Colonic mucosa (tissue), 4 donors: ENCODE measurements around the gene GLB1L2. TPM values are rescaled to one million over a fixed set of nuclear protein-coding genes. Genes with fewer than 3 reads are reported as not detected.

ENCODE experiments used
- DNase-seq: peaks from one replicate; pipeline ENCODE4 v3.0.0-alpha.2; 2020
- H3K27ac ChIP-seq: fragments of 200-600 bp; one replicate; pipeline ENCODE4 v1.8.0; 2021
- H3K27me3 ChIP-seq: fragments of 200-600 bp; one replicate; pipeline ENCODE4 v1.8.0; 2021
- H3K36me3 ChIP-seq: fragments of 200-600 bp; one replicate; pipeline ENCODE4 v1.8.0; 2021
- H3K4me1 ChIP-seq: fragments of 200-600 bp; one replicate; pipeline ENCODE4 v1.8.0; 2021; ENCODE audit warnings: mild to moderate bottlenecking
- H3K4me3 ChIP-seq: fragments of 200-600 bp; one replicate; pipeline ENCODE4 v1.8.0; 2021
- H3K9ac ChIP-seq, 2 donors: one replicate each; pipeline ENCODE4 v1.7.0; 2013; ENCODE audit warnings: control low read depth in 2 of 2, low read depth in 2 of 2, low read length in 2 of 2
- H3K9me3 ChIP-seq: fragments of 200-600 bp; one replicate; pipeline ENCODE4 v1.8.0; 2021
- intact Hi-C: fragments of 100-400 bp; cut with DNase I; formaldehyde crosslinking; loops from one replicate; pipeline ENCODE4 v1.14.1; 2022
- total RNA-seq, 2 donors: library from RNA; stranded (reverse); fragmentation: NEBNext Ultra II Directional in 1 of 2; extraction: Animal tissue kit (Norgen Biotek cat#: 25700) in 1 of 2; gene quantifications; one replicate each; pipeline ENCODE4 v1.2.1, GENCODE V29; 2021
- TF ChIP-seq, protein P1 (sequence below): fragments of 200-600 bp; IDR thresholded peaks from one replicate; pipeline ENCODE4 v1.8.0; 2022; ENCODE audit warnings: antibody characterized with exemption, mild to moderate bottlenecking
- donor health status: healthy.
- donor health status: DM: no; HTN: no; CAD: no.
- donor health status: DM: no; HTN: no; CAD: no.

The GLB1L2 gene
- total RNA-seq, 2 donors from 2014 or later = 27.2 to 31.3 TPM

DNA sequence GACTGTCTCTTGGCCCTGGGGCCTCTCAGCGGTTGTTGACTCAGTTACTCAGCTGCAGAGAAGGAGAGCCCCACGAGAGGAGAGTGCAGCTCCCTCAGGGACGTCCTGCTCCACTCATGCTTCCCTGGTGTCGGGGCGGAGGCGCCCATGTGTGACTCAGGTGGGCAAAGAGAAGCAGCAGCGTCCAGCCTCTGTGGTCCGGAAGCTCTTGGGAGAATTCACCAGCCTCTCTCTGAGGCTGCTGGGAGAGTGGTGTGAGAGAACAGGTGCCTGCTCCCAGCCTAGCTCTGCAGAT, 25.7 kb downstream of the GLB1L2 start:
- DNase-seq = no peak
- TF ChIP-seq, protein P1, sequence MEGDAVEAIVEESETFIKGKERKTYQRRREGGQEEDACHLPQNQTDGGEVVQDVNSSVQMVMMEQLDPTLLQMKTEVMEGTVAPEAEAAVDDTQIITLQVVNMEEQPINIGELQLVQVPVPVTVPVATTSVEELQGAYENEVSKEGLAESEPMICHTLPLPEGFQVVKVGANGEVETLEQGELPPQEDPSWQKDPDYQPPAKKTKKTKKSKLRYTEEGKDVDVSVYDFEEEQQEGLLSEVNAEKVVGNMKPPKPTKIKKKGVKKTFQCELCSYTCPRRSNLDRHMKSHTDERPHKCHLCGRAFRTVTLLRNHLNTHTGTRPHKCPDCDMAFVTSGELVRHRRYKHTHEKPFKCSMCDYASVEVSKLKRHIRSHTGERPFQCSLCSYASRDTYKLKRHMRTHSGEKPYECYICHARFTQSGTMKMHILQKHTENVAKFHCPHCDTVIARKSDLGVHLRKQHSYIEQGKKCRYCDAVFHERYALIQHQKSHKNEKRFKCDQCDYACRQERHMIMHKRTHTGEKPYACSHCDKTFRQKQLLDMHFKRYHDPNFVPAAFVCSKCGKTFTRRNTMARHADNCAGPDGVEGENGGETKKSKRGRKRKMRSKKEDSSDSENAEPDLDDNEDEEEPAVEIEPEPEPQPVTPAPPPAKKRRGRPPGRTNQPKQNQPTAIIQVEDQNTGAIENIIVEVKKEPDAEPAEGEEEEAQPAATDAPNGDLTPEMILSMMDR = no peak
- Histone ChIP-seq H3K4me3 (no peak overlapping the region), H3K9ac (no peak overlapping the region), H3K9me3 (no peaks in the 10 kb centered on the region), H3K27ac (no peak overlapping the region), H3K36me3 (no peaks in the 10 kb centered on the region), H3K4me1 (no peaks in the 10 kb centered on the region), H3K27me3 (no peaks in the 10 kb centered on the region)
- intact Hi-C loops = no loop called here

DNA sequence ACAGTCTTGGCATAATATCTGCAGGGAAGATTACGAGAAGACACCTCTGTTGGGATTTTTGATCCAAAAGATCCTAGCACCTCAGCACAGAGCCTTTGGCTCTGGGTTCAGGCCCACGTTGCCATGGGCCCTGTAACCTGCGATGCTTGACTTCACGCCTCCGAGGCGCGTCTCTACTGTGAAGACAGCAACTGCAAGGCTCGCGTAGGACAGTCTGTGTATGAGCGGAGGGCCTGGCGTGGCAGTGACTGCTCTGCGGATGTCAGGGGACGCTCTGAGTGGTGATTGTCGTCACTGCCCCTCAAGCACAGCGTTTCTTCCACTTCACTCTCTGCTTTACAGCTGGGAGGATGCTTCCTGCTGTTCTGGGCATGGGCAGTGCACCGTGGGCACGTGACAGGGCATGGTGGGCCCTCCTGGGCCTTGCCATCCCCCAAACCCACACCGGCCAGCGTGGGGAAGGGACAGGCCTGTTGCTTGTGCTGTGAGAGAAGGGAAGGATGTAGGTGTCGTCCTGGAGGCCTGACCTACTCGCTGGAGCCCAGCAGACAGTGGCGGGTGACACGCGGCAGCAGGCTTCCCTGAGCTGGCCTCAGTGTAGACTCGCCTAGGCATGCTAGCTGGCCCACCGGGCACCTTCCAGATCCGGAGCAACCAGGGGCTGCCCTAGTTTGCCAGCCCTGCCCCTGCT, 26.5 kb downstream of the GLB1L2 start:
- Histone ChIP-seq H3K4me1 (no peaks in the 10 kb centered on the region), H3K9me3 (no peaks in the 10 kb centered on the region), H3K27ac (no peak overlapping the region), H3K4me3 (no peak overlapping the region), H3K27me3 (no peaks in the 10 kb centered on the region), H3K9ac (no peak overlapping the region), H3K36me3 (no peaks in the 10 kb centered on the region)
- TF ChIP-seq, protein P1 = no peak
- intact Hi-C loops = no loop called here
- no peak for DNase-seq

DNA sequence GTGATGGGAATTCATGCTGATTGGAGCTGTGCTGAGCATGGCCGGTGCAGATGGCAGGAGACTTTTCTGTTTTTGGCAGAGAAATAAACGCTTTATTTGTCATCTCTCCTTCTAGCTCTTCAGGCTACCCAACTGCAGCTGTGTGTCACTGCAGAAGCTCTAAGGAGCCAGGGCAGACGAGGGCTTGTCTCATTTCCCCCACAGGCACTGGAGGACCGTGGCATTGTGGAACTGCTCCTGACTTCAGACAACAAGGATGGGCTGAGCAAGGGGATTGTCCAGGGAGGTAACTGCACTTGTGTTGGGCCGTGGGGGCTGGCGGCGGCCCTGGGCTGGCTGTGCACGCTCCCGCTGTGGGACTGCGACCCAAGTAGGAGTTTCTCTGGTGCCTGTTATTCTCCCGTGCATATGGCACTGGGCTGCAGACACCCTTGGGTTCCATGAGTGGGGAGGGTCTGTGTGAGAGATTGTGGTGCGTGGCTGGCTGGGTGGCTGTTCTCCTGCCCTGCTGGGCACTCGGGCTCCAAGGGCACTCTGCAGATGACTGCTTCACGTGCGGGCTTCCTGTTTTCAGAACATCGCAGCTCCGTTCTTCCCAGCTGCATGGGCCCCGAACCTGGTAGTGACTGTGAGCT, 27.2 kb downstream of the GLB1L2 start:
- TF ChIP-seq, protein P1 = no peak
- intact Hi-C loops = no loop called here
- Histone ChIP-seq H3K4me3 (no peak overlapping the region), H3K27me3 (no peaks in the 10 kb centered on the region), H3K27ac (no peak overlapping the region), H3K9ac (no peak overlapping the region), H3K4me1 (no peaks in the 10 kb centered on the region), H3K9me3 (no peaks in the 10 kb centered on the region), H3K36me3 (no peaks in the 10 kb centered on the region)
- DNase-seq = no peak

DNA sequence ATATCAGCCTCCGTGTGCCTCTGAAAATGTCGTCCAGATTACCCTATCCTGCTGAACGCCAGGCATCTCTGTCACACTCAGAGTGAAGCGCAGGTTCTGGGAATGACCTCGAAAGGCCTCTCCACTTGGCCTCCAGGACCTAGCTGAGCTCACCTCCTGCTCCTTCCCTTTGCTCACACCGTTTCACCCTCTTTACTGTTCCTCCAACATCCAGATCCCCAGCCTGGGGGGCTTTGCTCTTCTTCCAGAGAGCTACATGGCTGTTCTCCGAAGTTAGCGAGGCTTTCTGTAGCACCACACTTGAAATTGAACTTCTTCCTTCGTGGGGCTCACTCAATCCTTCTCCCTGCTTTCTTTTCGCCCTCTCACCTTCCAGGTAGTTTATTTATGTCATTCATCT, 27.9 kb downstream of the GLB1L2 start:
- H3K9me3 ChIP-seq = no peaks in the 10 kb centered on the region
- H3K4me1 ChIP-seq = no peaks in the 10 kb centered on the region
- no peaks in the 10 kb centered on the region for H3K36me3 ChIP-seq
- DNase-seq = no peak
- no peak overlapping the region for H3K4me3 ChIP-seq
- intact Hi-C loops = loop anchor here (10.0 kb wide), 2 partner anchors 225 to 365 kb away; no protein-coding TSS in a partner anchor
- no peak overlapping the region for H3K27ac ChIP-seq
- H3K27me3 ChIP-seq = no peaks in the 10 kb centered on the region
- TF ChIP-seq, protein P1 = no peak
- no peak overlapping the region for H3K9ac ChIP-seq

DNA sequence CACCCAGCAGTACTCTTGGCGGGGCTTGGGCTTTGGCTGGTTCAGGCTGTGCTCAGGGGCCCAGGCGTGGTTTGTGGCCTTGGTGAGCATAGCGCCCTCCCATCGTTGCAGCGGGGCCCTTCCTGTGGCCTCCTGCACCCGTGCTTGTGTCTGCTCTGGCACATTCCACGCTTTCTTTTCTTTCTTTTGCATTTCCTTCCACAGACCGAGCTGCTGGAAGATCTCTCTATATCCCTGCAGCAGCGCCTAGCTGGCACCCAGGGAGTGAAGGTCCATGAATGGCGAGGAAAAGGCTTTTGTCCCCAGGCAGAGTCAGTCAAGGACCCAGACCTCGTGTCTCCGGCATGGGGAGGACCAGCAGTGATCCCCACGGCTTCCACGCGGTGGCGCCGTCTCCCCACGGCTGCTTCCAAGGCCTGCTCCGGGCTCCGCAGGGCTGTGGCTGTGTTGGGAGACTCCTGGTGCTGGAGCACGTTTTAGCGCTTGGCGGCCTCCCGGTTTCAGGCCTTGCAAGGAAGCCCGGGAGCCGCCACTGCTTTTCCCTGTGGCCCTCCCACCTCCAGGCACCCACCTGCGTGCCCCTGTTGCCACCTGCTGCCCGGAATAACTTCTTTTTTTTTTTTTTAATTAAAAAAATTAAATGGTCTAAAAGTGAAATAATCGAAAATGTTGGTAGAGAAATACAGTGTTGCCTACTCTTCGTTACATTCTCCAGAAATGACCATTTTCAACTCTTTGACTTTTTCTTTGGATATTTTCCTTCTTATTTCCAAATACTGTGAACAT, 28.5 kb downstream of the GLB1L2 start:
- Histone ChIP-seq H3K27ac (no peak overlapping the region), H3K4me3 (no peak overlapping the region), H3K27me3 (no peaks in the 10 kb centered on the region), H3K4me1 (no peaks in the 10 kb centered on the region), H3K9ac (no peak overlapping the region), H3K9me3 (no peaks in the 10 kb centered on the region), H3K36me3 (no peaks in the 10 kb centered on the region)
- TF ChIP-seq, protein P1 = peak; percentile 89
- peak; percentile 80 for DNase-seq
- intact Hi-C loops = loop anchor here (10.0 kb wide), 2 partner anchors 225 to 365 kb away; no protein-coding TSS in a partner anchor
